Fibroblast of skin of right quadriceps (primary cell): ENCODE data around the gene CAMK2B.
"Not testable (repeated sequence)": the region's sequence is repeated elsewhere in the genome, so short reads cannot be mapped to it uniquely, and the experiment has no call there.

ENCODE experiments used
- DNase-seq: peaks from one replicate; pipeline ENCODE4 v3.0.0-alpha.2; 2013

Gene CAMK2B

GRCh38 chr7:44187636-44188416, 137.6 kb downstream of the CAMK2B start:
- DNase-seq: no peak

DNA sequence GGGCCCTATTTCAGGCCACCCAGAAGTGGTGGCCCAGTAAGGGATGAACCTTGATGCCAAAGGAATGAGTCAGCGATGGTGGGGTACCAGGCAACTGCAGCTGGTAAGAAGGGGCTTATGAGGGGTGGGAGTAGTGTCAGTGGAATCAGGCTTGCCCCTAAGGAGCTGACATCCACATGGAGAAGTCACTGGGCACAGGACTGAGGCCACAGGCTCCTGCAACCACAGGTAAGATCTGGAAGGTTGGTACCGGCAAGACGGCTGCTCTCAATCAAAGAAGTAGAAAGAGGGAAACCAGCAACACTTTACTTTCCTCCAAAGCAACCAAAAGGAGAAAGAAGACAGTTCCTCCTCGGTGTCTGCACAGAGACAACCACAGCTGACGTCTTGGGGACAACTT, 138.7 kb downstream of the CAMK2B start:
- DNase-seq: no peak

GRCh38 chr7:44185729-44186128, 139.7 kb downstream of the CAMK2B start:
- no peak for DNase-seq

DNA sequence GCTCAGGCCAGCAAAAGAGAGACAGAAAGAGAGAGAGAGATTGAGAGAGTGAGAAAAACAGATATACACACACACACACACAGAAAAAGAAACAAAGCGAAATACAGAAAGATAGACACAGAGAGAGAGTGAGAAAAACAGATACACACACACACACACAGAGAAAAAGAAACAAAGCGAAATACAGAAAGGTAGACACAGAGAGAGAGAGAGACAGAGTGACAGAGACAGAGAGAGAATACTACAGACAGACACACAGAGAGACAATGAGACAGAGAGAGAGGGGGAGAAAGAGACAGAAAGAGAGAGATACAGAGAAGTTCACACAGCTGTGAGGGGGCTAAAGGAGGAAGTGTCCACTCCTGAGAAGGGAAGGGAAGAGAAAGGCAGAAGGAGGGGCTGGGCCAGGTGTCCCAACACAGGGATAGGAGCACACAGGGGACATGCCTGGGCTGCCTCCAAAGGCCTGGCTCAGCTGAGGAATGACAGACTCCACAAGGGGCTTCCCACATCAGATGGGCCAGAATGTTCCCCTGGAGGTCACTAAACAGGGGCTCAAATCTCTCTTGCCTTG, 140.4 kb downstream of the CAMK2B start:
- DNase-seq: no peak

DNA sequence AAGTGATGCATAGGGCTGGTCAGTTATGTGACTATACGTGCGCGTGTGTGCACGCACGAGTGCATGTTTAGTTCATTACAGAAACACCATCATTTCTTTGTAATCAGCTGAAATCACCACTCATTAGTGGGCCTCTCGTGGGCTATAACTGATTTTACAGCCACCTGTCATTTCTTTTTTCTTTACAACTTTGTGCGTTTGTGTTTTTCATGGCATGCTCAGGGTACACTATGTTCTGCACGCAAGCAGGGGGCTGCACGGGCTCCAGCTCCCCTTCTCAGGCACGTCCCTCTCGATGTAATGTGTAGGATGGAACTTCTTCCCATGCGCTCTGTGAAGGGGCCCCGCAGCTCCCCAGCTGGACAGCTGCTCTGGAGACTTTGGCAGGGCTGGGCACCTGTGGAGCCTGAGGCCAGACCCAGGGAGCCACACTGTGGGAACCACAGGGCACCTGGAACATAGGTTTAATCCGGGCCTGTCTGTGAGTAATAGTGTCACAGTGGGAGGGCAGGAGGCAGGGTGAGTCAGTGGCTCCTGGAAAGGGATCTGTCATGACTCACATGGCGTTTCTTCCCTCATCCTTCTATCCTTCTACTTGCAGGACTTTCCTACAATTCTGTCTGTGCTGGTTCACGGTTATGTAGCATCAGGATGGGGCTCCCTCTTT, 141.1 kb downstream of the CAMK2B start:
- DNase-seq: peak; percentile 81

DNA sequence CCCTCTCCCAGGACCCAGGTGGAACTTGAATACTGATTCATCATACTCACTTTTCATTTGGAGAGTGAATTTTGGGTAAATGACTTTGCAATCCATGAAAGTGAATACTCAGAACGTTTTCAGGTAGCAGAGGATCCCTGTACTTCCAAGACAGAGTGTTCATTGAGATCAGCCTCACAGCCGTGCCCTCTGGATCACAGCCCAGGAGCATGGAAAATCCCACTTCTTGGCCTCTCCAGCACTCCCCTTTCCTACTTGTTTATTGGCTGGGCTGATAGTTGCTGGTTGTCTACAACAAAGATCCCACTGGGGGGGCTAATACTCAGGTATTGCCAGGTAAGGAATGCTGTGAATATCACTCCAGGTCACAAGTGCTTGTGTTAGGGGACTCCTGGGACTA, 142.0 kb downstream of the CAMK2B start:
- no peak for DNase-seq

DNA sequence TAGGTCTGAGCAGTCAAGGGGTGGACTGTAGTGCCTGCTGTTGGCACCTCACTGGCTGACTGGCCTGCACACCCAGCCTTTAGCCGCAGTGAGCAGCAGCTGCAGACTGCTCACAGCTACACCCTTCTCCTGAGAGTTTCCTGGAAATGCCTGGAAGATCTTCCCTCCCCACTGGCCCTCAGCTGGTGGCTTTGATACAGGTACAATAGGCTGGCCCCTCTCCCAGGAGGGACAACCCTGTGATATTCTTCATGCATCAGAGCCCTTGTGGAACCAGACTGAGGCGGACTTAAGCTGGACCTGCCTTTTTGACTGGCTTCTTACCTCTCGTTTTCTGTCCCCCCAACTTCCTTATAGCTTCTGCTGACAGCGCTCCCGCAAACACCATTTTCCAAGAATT, 142.6 kb downstream of the CAMK2B start:
- DNase-seq: no peak

DNA sequence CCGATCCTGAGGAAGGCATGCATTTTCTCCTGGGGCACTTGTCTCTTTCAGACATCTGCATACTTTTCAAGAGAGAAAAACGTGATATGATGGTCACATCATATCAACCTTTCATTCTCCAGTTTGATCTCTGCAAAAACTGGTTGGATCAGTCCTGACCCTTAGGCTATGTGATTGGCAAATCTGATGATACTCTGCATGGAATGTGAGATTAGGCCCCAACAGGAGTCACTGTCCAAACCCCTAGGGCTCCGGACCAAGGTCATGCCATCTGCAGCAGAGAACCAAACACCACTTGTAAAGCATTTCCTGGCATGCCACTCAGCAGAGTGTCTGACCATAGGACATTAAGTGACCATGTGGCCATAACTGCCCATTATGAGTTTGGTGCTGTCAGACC, 144.8 kb downstream of the CAMK2B start:
- no peak for DNase-seq

GRCh38 chr7:44177570-44178131, 147.7 kb downstream of the CAMK2B start:
- DNase-seq: peak; percentile 33

DNA sequence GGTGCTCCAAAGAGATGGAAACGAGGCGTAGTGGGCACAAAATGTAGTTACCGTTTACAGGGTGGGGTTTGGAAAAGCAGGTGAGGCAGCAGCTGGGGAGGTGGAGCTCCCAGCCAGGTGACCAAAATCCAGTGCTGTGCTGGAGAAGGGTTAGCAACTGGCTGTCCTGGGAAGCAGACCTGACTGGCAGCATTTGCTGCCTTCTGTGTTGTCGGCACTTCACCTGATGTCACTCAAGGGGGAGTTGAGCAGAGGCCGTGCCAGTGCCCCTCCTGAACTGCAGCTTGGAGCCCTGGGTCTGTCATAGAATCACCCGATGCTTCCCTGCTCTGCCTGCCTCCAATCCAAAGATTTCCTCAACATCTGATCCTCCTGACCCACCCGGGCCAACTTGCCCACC, 148.9 kb downstream of the CAMK2B start:
- DNase-seq: no peak

DNA sequence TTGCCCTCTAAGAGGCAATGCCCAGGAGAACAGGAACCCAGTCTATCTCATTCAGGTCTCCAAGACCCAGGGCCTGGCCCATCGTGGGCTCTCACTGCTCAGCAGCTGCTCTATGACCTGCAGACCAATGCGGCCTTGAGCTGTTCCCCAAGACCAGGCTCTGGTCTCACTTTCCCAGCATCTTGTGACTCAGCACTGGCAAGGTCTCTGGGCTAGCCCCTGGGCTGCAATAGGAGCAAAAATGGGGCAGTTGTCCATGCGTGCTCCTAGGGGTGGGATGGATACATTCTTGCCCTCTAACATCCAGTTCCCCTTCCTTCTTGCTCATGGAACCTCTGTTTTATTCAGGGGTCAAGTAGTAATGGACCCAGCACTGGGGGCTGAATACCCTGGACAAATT, 149.7 kb downstream of the CAMK2B start:
- DNase-seq: no peak

DNA sequence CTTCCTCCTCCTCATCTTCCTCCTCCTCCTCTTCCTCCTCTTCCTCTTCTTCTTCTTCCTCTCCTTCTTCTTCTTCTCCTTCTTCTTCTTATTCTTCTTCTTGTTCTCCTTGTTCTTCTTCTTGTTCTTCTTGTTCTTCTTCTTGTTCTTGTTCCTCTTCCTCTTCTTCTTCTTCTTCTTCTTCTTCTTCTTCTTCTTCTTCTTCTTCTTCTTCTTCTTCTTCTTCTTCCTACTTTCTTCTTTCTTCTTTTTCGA, 150.8 kb downstream of the CAMK2B start:
- DNase-seq: not testable (repeated sequence)

- no peak for DNase-seq
Observed at GRCh38 chr7:44173911-44174693, 151.3 kb downstream of the CAMK2B start.

- DNase-seq: no peak
Observed at GRCh38 chr7:44172803-44173424, 152.5 kb downstream of the CAMK2B start.

DNA sequence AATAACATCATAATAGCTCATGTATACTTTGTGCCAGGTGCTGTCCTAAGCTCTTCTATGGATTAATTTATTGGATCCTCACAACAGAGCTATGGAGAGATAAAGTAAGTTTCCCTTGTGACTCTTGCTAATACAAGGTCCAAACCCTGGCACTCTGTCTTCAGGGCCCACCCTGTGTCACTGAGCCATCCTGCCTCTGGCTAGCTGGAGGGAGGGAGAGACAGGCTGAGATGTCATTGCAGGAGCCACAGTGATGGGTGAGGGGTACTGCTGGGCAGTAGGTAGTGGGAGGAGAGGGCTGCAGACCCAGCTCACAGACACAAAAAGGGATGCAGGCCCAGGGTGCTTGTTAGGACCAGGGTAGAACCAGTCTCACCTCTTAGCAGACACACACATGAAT, 153.0 kb downstream of the CAMK2B start:
- DNase-seq: no peak

- not testable (repeated sequence) for DNase-seq
Observed at GRCh38 chr7:44171901-44172300, 153.5 kb downstream of the CAMK2B start.

DNA sequence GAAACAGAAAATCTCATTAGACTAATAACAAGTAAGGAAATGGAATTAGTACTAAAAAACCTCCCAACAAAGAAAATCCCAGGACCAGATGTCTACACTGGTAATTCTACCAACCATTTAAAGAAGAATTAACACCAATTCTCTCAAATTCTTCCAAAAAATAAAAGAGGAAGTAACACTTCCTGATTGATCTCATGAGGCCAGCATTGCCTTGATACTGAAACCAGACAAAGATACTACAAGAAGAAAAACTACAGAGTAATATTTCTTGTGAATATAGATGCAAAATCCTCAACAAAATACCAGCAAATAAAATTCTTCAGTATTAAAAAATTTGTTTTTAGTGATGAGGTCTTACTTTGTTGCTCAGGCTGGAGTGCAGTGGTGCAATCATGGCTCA, 157.5 kb downstream of the CAMK2B start:
- no peak for DNase-seq
